Aortic smooth muscle cell (primary cell): ENCODE data around the gene CD300LG. TPM values are rescaled to one million over a fixed set of nuclear protein-coding genes. Genes with fewer than 3 reads are reported as not detected.

Experiments used
- total RNA-seq: library from RNA; depleted of rRNA; stranded (reverse); fragments of >200 nt; gene quantifications from 2 replicates; pipeline ENCODE4 v1.2.3, GENCODE V29; 2014

The CD300LG gene
- total RNA-seq = not detected in 2 replicates

DNA sequence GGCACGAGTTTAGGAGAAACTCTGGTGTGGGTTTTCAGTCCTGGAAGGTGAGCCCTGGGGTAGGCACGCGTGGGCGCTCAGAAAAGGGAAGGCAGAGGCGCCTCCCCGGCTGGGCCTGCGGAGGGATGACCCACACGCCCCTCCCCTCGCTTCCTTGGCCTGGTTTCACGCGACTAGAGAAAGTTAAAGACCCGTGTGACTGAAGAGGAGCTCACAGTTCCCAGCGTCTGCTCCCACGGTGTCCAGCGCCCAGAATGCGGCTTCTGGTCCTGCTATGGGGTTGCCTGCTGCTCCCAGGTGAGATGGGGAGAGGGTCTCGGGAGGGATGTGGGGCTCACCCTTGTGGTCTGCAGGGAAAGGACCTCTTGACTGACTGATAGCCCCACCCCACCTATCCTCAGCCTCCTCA is at the start of gene CD300LG:
Gene CD300LG (plus strand): TSS at position 214 of the 409 bp plus-strand sequence. CDS start 41 bp downstream, at position 255.

GRCh38 chr17:43832976-43833829 is 13.8 kb upstream of the CD300LG start, which contains the start of gene MPP3:
Gene MPP3, minus strand, starts transcription at chr17:43833146. Its CDS starts 1,240 bp downstream, at chr17:43831906.

DNA sequence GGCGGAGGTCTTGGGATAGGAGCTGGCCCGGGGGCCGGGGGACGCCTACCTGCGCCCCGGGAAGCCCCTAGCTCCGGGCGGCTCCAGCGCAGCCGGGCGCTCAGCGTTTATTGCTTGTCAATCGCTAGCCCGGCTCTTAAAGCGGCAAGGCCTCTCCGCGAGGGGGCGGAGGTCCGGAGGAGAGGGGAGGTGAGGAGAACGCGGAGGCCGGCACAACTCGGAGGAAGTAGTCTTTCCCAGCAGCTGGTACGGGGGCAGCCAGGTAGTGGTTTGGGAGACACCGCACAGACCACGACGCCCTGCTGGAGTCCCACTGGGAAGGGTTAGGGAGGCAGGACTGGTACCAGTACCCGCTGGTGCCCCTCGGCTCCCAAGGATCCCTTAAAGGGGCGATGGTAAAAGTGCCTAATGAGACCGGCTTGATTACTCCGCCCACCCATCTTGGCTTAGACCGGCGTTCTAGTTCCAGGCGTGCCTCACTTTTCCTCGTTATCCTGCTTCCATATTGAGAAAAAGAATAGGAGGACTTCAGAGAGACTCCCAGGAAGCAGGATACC is 60.5 kb downstream of the CD300LG start, which contains the start of gene MPP2:
Gene MPP2 (minus strand): TSS at position 112 of the 557 bp plus-strand sequence. CDS start 3,076 bp downstream, outside the sequence.

Other genes starting within 250 kb of the CD300LG start
- gene MEOX1, start 185.3 kb upstream of the CD300LG start, total RNA-seq = not detected in 2 replicates
- gene SOST, start 88.4 kb upstream of the CD300LG start, total RNA-seq = 0.13 and 3.4 TPM in 2 replicates
- 49.3 and 51.0 TPM in 2 replicates for gene DUSP3, start 68.2 kb upstream of the CD300LG start, total RNA-seq
- gene CFAP97D1, start 66.7 kb upstream of the CD300LG start, total RNA-seq = under 0.01 TPM in 2 replicates
- 6.7 and 6.8 TPM in 2 replicates for gene MPP3, start 14.0 kb upstream of the CD300LG start, total RNA-seq
- 2.0 and 2.3 TPM in 2 replicates for gene MPP2, start 60.4 kb downstream of the CD300LG start, total RNA-seq
- gene PPY, start 95.3 kb downstream of the CD300LG start, total RNA-seq = not detected in 2 replicates
- not detected in 2 replicates for gene PYY, start 106.8 kb downstream of the CD300LG start, total RNA-seq
- gene NAGS, start 157.4 kb downstream of the CD300LG start, total RNA-seq = 0.93 and 1.3 TPM in 2 replicates
- gene TMEM101, start 167.8 kb downstream of the CD300LG start, total RNA-seq = 63.7 and 71.7 TPM in 2 replicates
- 22.7 and 25.5 TPM in 2 replicates for gene LSM12, start 219.5 kb downstream of the CD300LG start, total RNA-seq
- gene G6PC3, start 223.6 kb downstream of the CD300LG start, total RNA-seq = 18.0 and 24.6 TPM in 2 replicates